Loucy (cell line): Measurements from ENCODE around the gene METTL2A.
A peak's percentile ranks its signal among the peaks of the same experiment; 100 is the strongest.
"Not testable (repeated sequence)": the region's sequence is repeated elsewhere in the genome, so short reads cannot be mapped to it uniquely, and the experiment has no call there.

ENCODE experiments used
- H2AFZ ChIP-seq: fragments of 200-600 bp; sonication (generic); 2 replicates; pipeline ENCODE4 v1.6.0; 2016; ENCODE audit warnings: antibody characterized with exemption, mild to moderate bottlenecking, low read length, moderate library complexity
- H3F3A ChIP-seq: fragments of 200-600 bp; 2 replicates; pipeline ENCODE4 v1.6.0; 2016; ENCODE audit warnings: antibody characterized with exemption, low read depth, mild to moderate bottlenecking
- H3K27me3 ChIP-seq: fragments of 200-600 bp; sonication (generic); 2 replicates; pipeline ENCODE4 v1.6.1; 2014; ENCODE audit warnings: low read length, mild to moderate bottlenecking; ENCODE audit not compliant: insufficient read depth, poor library complexity, severe bottlenecking
- H3K36me3 ChIP-seq: fragments of 200-600 bp; sonication (generic); 2 replicates; pipeline ENCODE4 v1.6.1; 2016; ENCODE audit warnings: low read length; ENCODE audit not compliant: insufficient read depth
- H3K4me1 ChIP-seq: fragments of 200-600 bp; sonication (generic); 2 replicates; pipeline ENCODE4 v1.5.1; 2014; ENCODE audit warnings: low read length, mild to moderate bottlenecking; ENCODE audit not compliant: insufficient read depth, poor library complexity, severe bottlenecking
- H3K4me2 ChIP-seq: fragments of 200-600 bp; sonication (generic); 2 replicates; pipeline ENCODE4 v1.6.0; 2014; ENCODE audit warnings: antibody characterized with exemption, low read length, low read depth, mild to moderate bottlenecking; ENCODE audit not compliant: poor library complexity, severe bottlenecking
- H3K4me3 ChIP-seq: fragments of 200-600 bp; sonication (generic); 2 replicates; pipeline ENCODE4 v1.5.1; 2014; ENCODE audit warnings: low read length, mild to moderate bottlenecking, mixed read lengths; ENCODE audit not compliant: poor library complexity, severe bottlenecking
- H3K79me2 ChIP-seq: fragments of 200-600 bp; sonication (generic); 2 replicates; pipeline ENCODE4 v1.6.1; 2014; ENCODE audit warnings: low read length; ENCODE audit not compliant: insufficient read depth
- H3K9ac ChIP-seq: fragments of 200-600 bp; sonication (generic); 2 replicates; pipeline ENCODE4 v1.6.0; 2014; ENCODE audit warnings: mild to moderate bottlenecking, low read depth, low read length, moderate library complexity; ENCODE audit not compliant: poor library complexity, severe bottlenecking
- H3K9me2 ChIP-seq: fragments of 200-600 bp; sonication (generic); replicated peaks from 2 replicates; pipeline ENCODE4 v1.6.1; 2016; ENCODE audit warnings: low read depth, low read length, mixed read lengths
- H3K9me3 ChIP-seq: fragments of 200-600 bp; sonication (generic); 2 replicates; pipeline ENCODE4 v1.6.1; 2014; ENCODE audit warnings: mild to moderate bottlenecking, antibody characterized with exemption, low read length, low read depth; ENCODE audit not compliant: insufficient read depth
- H4K20me1 ChIP-seq: fragments of 200-600 bp; sonication (generic); 2 replicates; pipeline ENCODE4 v1.6.0; 2014; ENCODE audit warnings: antibody characterized with exemption, low read length, mild to moderate bottlenecking; ENCODE audit not compliant: insufficient read depth, poor library complexity, severe bottlenecking
- EZH2phosphoT487 ChIP-seq: fragments of 200-600 bp; IDR thresholded peaks from 2 replicates; pipeline ENCODE4 v1.6.1; 2018; ENCODE audit warnings: antibody characterized with exemption, mild to moderate bottlenecking, moderate library complexity, borderline replicate concordance
- TF ChIP-seq, protein P1 (sequence below): fragments of 200-600 bp; sonication (generic); conservative IDR thresholded peaks from 2 replicates; pipeline ENCODE4 v1.5.1; 2014; ENCODE audit warnings: mild to moderate bottlenecking, antibody characterized with exemption, low read length

Gene METTL2A

DNA sequence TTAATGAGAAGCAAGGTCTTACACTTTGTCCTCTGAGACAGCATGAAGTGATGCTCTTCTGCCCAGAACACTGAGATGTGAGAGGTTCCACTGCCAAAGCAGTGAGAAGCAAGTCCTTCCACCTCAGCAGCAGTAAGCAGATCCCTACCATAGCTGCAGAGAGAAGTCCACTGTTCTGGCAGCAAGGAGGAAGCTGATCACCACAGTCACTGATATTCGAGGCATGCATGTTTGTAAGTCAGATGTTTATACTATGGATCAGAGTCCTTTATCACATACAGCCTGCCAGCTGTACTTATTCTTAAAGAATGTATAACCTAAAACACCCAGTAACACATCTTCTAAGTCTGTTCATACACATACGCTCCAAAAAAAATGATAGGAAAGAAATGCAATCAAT lies 18.2 kb upstream of the METTL2A start:
- no peak overlapping the region for H3K9ac ChIP-seq
- H3K36me3 ChIP-seq: no peaks in the 10 kb centered on the region
- TF ChIP-seq EZH2phosphoT487: no peak
- TF ChIP-seq, protein P1, sequence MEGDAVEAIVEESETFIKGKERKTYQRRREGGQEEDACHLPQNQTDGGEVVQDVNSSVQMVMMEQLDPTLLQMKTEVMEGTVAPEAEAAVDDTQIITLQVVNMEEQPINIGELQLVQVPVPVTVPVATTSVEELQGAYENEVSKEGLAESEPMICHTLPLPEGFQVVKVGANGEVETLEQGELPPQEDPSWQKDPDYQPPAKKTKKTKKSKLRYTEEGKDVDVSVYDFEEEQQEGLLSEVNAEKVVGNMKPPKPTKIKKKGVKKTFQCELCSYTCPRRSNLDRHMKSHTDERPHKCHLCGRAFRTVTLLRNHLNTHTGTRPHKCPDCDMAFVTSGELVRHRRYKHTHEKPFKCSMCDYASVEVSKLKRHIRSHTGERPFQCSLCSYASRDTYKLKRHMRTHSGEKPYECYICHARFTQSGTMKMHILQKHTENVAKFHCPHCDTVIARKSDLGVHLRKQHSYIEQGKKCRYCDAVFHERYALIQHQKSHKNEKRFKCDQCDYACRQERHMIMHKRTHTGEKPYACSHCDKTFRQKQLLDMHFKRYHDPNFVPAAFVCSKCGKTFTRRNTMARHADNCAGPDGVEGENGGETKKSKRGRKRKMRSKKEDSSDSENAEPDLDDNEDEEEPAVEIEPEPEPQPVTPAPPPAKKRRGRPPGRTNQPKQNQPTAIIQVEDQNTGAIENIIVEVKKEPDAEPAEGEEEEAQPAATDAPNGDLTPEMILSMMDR: no peak
- no peaks in the 10 kb centered on the region for H3K9me3 ChIP-seq
- H4K20me1 ChIP-seq: no peaks in the 10 kb centered on the region
- no peak overlapping the region for H2AFZ ChIP-seq
- no peaks in the 10 kb centered on the region for H3F3A ChIP-seq
- no peak overlapping the region for H3K4me3 ChIP-seq
- H3K4me1 ChIP-seq: no peaks in the 10 kb centered on the region
- H3K27me3 ChIP-seq: no peaks in the 10 kb centered on the region
- no peaks in the 10 kb centered on the region for H3K9me2 ChIP-seq
- no peaks in the 10 kb centered on the region for H3K79me2 ChIP-seq
- no peak overlapping the region for H3K4me2 ChIP-seq

DNA sequence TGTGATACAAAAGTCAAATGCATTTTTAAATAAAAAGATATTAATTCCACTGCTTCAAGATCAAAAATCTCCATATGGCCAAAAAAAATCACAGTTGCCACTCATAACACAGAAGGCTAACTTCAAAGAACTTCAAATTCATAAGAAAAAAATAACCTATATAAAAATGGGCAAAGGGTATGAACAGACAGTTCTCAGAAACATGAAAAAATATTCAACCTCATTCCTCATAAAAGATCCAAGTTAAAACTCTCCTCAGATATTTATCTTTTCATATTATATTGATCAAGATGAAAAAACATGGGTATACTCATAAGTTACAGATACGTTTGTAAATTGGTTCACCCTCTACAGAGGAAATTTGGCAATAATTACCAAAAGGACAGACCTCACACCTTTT lies 10.6 kb upstream of the METTL2A start:
- not testable (repeated sequence) for H3F3A ChIP-seq, H3K9ac ChIP-seq, H4K20me1 ChIP-seq

DNA sequence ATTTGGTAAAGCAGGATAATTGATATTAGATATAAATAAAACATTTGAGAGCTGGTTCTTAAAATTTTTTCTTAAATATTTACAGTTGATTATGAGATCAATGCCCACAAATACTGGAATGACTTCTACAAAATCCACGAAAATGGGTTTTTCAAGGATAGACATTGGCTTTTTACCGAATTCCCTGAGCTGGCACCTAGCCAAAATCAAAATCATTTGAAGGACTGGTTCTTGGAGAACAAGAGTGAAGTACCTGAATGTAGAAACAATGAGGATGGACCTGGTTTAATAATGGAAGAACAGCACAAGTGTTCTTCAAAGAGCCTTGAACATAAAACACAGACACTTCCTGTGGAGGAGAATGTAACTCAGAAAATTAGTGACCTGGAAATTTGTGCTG lies 2.5 kb downstream of the METTL2A start:
- not testable (repeated sequence) for H3K4me1 ChIP-seq

More for the DNA sequence above, 10.6 kb upstream of the METTL2A start:
- not testable (repeated sequence) for H3K4me2 ChIP-seq, H3K9me3 ChIP-seq, H3K79me2 ChIP-seq, H3K9me2 ChIP-seq, H3K36me3 ChIP-seq, H3K27me3 ChIP-seq, H3K4me1 ChIP-seq, H2AFZ ChIP-seq, H3K4me3 ChIP-seq

DNA sequence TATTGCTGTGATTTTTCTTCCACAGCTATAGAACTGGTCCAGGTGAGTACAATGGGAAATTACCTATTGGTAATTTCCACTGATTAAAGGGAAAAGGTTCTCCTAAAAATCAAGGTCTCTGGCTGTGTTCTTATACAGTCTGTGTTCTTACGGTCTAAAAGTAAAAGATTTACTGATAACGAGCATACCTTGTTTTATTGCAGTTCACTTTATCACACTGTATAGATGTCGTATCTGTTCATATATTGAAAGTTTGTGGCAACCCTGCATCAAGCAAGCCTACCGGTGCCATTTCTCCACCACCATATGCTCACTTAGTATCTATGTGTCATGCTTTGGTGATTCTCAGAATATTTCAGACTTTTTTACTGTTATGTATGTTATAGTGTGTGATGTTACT lies 11.6 kb downstream of the METTL2A start:
- not testable (repeated sequence) for H2AFZ ChIP-seq, H3F3A ChIP-seq, H3K36me3 ChIP-seq, H3K4me3 ChIP-seq, H3K27me3 ChIP-seq, H3K9ac ChIP-seq, H3K4me2 ChIP-seq, H3K4me1 ChIP-seq, H3K79me2 ChIP-seq, H4K20me1 ChIP-seq, H3K9me3 ChIP-seq, H3K9me2 ChIP-seq

More for the DNA sequence above, 2.5 kb downstream of the METTL2A start:
- H3K9me3 ChIP-seq, H3K9ac ChIP-seq, H4K20me1 ChIP-seq, H3K36me3 ChIP-seq, H2AFZ ChIP-seq, H3K9me2 ChIP-seq, H3F3A ChIP-seq, H3K27me3 ChIP-seq: not testable (repeated sequence)
- H3K79me2 ChIP-seq: peaks cover 22% of the 10 kb centered on the region
- H3K4me3 ChIP-seq: peak overlapping the region; percentile 29
- H3K4me2 ChIP-seq: peak overlapping the region; percentile 48

DNA sequence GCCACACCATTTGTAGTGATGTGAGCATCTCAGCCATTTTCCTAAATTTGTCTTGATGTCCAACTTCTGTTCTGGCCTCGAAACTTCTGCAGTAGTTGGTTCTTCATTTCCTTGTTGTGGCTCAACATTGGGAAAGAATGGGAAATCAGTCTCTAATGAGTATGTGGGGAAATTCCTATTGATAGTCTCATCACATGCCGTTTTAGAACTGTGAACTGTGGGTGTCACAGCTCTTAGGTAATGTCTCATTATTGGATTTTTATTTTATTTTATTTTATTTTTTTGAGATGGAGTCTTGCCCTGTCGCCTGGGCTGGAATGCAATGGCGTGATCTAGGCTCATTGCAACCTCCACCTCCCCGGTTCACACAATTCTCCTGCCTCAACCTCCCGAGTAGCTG lies 17.5 kb downstream of the METTL2A start:
- H4K20me1 ChIP-seq, H3F3A ChIP-seq, H2AFZ ChIP-seq, H3K4me1 ChIP-seq, H3K79me2 ChIP-seq, H3K4me2 ChIP-seq, H3K27me3 ChIP-seq, H3K4me3 ChIP-seq, H3K9me3 ChIP-seq, H3K9ac ChIP-seq, H3K9me2 ChIP-seq: not testable (repeated sequence)
- peaks cover 22% of the 10 kb centered on the region; the same call in 1 of the 2 replicates for H3K36me3 ChIP-seq
